ENCODE measurements around the gene TMEM213. TPM values are rescaled to one million over a fixed set of nuclear protein-coding genes. Genes with fewer than 3 reads are reported as not detected.
"Not testable (repeated sequence)": the region's sequence is repeated elsewhere in the genome, so short reads cannot be mapped to it uniquely, and the experiment has no call there.

The TMEM213 gene
- total RNA-seq, 1 donor from 2014 or later = not detected

GRCh38 chr7:138797046-138797445, 748 bp upstream of the TMEM213 start:
- DNase-seq (ENCODE audit: low read depth in 2 of 2) = not testable (repeated sequence)

GRCh38 chr7:138798836-138799235, 1.0 kb downstream of the TMEM213 start:
- DNase-seq (ENCODE audit: low read depth in 2 of 2) = no peak

- DNase-seq (ENCODE audit: low read depth in 2 of 2) = no peak
These were observed 1.7 kb downstream of the TMEM213 start for GRCh38 chr7:138799336-138800000.

- DNase-seq (ENCODE audit: low read depth in 2 of 2) = no peak
These were observed 3.5 kb downstream of the TMEM213 start for GRCh38 chr7:138801256-138801655.

- no peak for DNase-seq (ENCODE audit: low read depth in 2 of 2)
These were observed 4.9 kb downstream of the TMEM213 start for GRCh38 chr7:138802706-138803105.

- no peak for DNase-seq (ENCODE audit: low read depth in 2 of 2)
These were observed 6.8 kb downstream of the TMEM213 start for GRCh38 chr7:138804618-138805017.

- DNase-seq (ENCODE audit: low read depth in 2 of 2) = no peak
These were observed 11.6 kb downstream of the TMEM213 start for GRCh38 chr7:138809346-138809745.

- DNase-seq (ENCODE audit: low read depth in 2 of 2) = not testable (repeated sequence)
These were observed 13.5 kb downstream of the TMEM213 start for GRCh38 chr7:138811327-138811726.

GRCh38 chr7:138813945-138814344, 16.2 kb downstream of the TMEM213 start:
- no peak for DNase-seq (ENCODE audit: low read depth in 2 of 2)

GRCh38 chr7:138814816-138815332, 17.1 kb downstream of the TMEM213 start:
- no peak for DNase-seq (ENCODE audit: low read depth in 2 of 2)

GRCh38 chr7:138816650-138817049, 18.9 kb downstream of the TMEM213 start:
- no peak for DNase-seq (ENCODE audit: low read depth in 2 of 2)

GRCh38 chr7:138819625-138820024, 21.8 kb downstream of the TMEM213 start:
- no peak for DNase-seq (ENCODE audit: low read depth in 2 of 2)

- DNase-seq (ENCODE audit: low read depth in 2 of 2) = no peak
These were observed 24.1 kb downstream of the TMEM213 start for GRCh38 chr7:138821912-138822311.

- no peak for DNase-seq (ENCODE audit: low read depth in 2 of 2)
These were observed 25.2 kb downstream of the TMEM213 start for GRCh38 chr7:138822867-138823535.

- DNase-seq (ENCODE audit: low read depth in 2 of 2) = no peak
These were observed 27.4 kb downstream of the TMEM213 start for GRCh38 chr7:138825049-138825721.

- DNase-seq (ENCODE audit: low read depth in 2 of 2) = no peak
These were observed 30.5 kb downstream of the TMEM213 start for GRCh38 chr7:138828302-138828701.

GRCh38 chr7:138829335-138829734, 31.5 kb downstream of the TMEM213 start:
- no peak for DNase-seq (ENCODE audit: low read depth in 2 of 2)

GRCh38 chr7:138832966-138833365, 35.2 kb downstream of the TMEM213 start:
- DNase-seq (ENCODE audit: low read depth in 2 of 2) = no peak

GRCh38 chr7:138833596-138833995, 35.8 kb downstream of the TMEM213 start:
- no peak for DNase-seq (ENCODE audit: low read depth in 2 of 2)

GRCh38 chr7:138834583-138834982, 36.8 kb downstream of the TMEM213 start:
- DNase-seq (ENCODE audit: low read depth in 2 of 2) = no peak

- DNase-seq (ENCODE audit: low read depth in 2 of 2) = no peak
These were observed 37.3 kb downstream of the TMEM213 start for GRCh38 chr7:138835087-138835486.

- DNase-seq (ENCODE audit: low read depth in 2 of 2) = peak; percentile 40 to 61
These were observed 39.8 kb downstream of the TMEM213 start for GRCh38 chr7:138837627-138838026.
